Uterus (tissue), 4 donors: ENCODE data around the gene LMAN2. TPM values are rescaled to one million over a fixed set of nuclear protein-coding genes. Genes with fewer than 3 reads are reported as not detected.

Source experiments
- DNase-seq, 2 donors: peaks; one replicate each; pipeline ENCODE4 v3.0.0-alpha.2; 2019 to 2020
- H3K27ac ChIP-seq, 2 donors: fragments of 200-600 bp; sonication (generic); 1 replicate in 1 of 2; 2 replicates in 1 of 2; pipeline ENCODE4 v1.5.1; 2016 to 2018
- H3K27me3 ChIP-seq, 2 donors: fragments of 200-600 bp; sonication (generic); one replicate each; pipeline ENCODE4 v1.5.1; 2018 to 2019; ENCODE audit warnings: control low read depth in 1 of 2
- H3K36me3 ChIP-seq, 2 donors: fragments of 200-600 bp; sonication (generic); one replicate each; pipeline ENCODE4 v1.5.1; 2019; ENCODE audit warnings: control low read depth in 1 of 2
- H3K4me1 ChIP-seq, 2 donors: fragments of 200-600 bp; sonication (generic); one replicate each; pipeline ENCODE4 v1.5.1; 2018 to 2019; ENCODE audit warnings: control low read depth in 1 of 2
- H3K4me3 ChIP-seq, 2 donors: fragments of 200-600 bp; sonication (generic); 1 replicate in 1 of 2; 2 replicates in 1 of 2; pipeline ENCODE4 v1.5.1; 2018 to 2019; ENCODE audit warnings: mild to moderate bottlenecking in 1 of 2
- H3K9me3 ChIP-seq, 2 donors: fragments of 200-600 bp; sonication (generic); one replicate each; pipeline ENCODE4 v1.5.1; 2019; ENCODE audit warnings: control low read depth in 1 of 2
- POLR2A ChIP-seq, 2 donors: fragments of 450-650 bp; IDR thresholded peaks; one replicate each; pipeline ENCODE4 v1.6.1; 2016; ENCODE audit warnings: antibody characterized with exemption in 2 of 2, mild to moderate bottlenecking in 1 of 2, moderate library complexity in 1 of 2
- intact Hi-C: fragments of 100-400 bp; cut with DNase I; formaldehyde crosslinking; loops from one replicate; pipeline ENCODE4 v1.15.1; 2023; ENCODE audit warnings: low total_unique reads
- total RNA-seq, 4 donors: library from RNA; depleted of rRNA in 3 of 4; stranded (reverse); fragments of >200 nt in 3 of 4; gene quantifications; one replicate each; pipeline versions ENCODE4 v1.1.0 to v1.2.4, GENCODE V29; 2014 to 2023
- TF ChIP-seq, protein P1 (sequence below), 4 experiments: fragments of 200-600 bp in 2 of 4; fragments of 450-650 bp in 2 of 4; sonication (generic) in 2 of 4; IDR thresholded peaks; one replicate each; pipeline ENCODE4 v1.5.1; 2016 to 2019; ENCODE audit warnings: antibody characterized with exemption in 4 of 4, mild to moderate bottlenecking in 2 of 4, moderate library complexity in 1 of 4
- donor health status: DM: yes; HTN: yes; CAD: no.

Gene LMAN2
- total RNA-seq, 4 donors from 2014 or later, result 83.2 to 210 (median 170) TPM

GRCh38 chr5:177310332-177310731 is 41.1 kb downstream of the LMAN2 start:
- DNase-seq, result no peak
- Histone ChIP-seq H3K4me3 (no peak overlapping the region), H3K27ac (no peak overlapping the region), H3K27me3 (no peaks in the 10 kb centered on the region), H3K36me3 (no peaks in the 10 kb centered on the region), H3K4me1 (peaks cover 0 to 6% of the 10 kb centered on the region in 2 donors), H3K9me3 (no peaks in the 10 kb centered on the region)
- intact Hi-C loops, result no loop called here
- no peak for TF ChIP-seq POLR2A (IDR thresholded peaks at IDR 0.05)
- TF ChIP-seq, protein P1, sequence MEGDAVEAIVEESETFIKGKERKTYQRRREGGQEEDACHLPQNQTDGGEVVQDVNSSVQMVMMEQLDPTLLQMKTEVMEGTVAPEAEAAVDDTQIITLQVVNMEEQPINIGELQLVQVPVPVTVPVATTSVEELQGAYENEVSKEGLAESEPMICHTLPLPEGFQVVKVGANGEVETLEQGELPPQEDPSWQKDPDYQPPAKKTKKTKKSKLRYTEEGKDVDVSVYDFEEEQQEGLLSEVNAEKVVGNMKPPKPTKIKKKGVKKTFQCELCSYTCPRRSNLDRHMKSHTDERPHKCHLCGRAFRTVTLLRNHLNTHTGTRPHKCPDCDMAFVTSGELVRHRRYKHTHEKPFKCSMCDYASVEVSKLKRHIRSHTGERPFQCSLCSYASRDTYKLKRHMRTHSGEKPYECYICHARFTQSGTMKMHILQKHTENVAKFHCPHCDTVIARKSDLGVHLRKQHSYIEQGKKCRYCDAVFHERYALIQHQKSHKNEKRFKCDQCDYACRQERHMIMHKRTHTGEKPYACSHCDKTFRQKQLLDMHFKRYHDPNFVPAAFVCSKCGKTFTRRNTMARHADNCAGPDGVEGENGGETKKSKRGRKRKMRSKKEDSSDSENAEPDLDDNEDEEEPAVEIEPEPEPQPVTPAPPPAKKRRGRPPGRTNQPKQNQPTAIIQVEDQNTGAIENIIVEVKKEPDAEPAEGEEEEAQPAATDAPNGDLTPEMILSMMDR (IDR thresholded peaks at IDR 0.05), result no peak

DNA sequence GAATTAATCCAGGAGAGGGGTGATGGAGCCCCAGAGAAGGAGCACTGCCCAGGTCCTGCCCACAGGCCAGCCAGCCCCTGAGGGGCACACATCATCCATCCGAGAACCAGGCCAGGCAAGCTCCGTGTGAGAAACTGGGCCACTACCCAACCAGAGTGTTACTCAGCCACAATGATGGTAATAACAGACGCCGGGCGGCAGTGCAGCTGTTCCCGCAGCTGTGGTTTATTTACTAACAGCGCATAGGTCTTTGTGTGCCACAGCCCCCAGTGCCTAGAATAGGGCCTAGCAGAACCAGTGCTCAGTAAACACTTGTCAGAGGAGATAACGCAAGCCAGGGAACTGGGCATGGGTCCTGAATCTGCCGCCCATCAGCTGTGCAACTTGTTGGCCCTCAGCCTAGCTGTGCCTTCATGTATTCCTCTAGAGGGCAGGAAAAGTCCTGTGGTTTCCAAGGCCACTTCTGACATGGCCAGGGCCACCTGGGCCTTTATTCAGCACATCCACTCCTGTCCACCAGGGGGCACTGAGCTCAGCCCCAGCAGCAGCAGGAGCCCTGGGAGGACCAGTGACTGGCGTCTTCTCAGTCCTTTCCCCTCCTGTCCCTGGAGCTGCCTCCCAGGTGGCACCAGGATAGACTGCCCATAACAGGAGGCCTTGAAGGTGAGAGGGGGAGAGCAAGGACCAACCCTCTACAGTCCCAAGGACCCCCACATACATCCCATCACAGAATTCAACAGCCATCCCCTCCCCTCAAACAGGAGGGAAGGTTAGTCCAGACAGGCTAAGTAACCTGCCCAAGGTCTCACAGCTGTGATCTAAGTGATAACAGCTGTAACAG is 41.9 kb downstream of the LMAN2 start:
- Histone ChIP-seq H3K4me1 (peaks cover 0 to 6% of the 10 kb centered on the region in 2 donors), H3K27ac (no peak overlapping the region), H3K36me3 (no peaks in the 10 kb centered on the region), H3K27me3 (no peaks in the 10 kb centered on the region), H3K9me3 (no peaks in the 10 kb centered on the region), H3K4me3 (no peak overlapping the region)
- DNase-seq, result peak in 1 of 2 donors; percentile 59
- intact Hi-C loops, result loop anchor here (10.0 kb wide), 1 partner anchor 195 kb away; no protein-coding TSS in a partner anchor
- no peak for TF ChIP-seq POLR2A (IDR thresholded peaks at IDR 0.05)
- TF ChIP-seq, protein P1 (IDR thresholded peaks at IDR 0.05), result peak; percentile 43 to 76 (median 62)

- Histone ChIP-seq H3K4me3 (no peak overlapping the region), H3K27ac (no peak overlapping the region), H3K4me1 (peaks cover 0 to 6% of the 10 kb centered on the region in 2 donors), H3K36me3 (no peaks in the 10 kb centered on the region), H3K9me3 (no peaks in the 10 kb centered on the region), H3K27me3 (no peaks in the 10 kb centered on the region)
- intact Hi-C loops, result loop anchor here (10.0 kb wide), 1 partner anchor 194 kb away; no protein-coding TSS in a partner anchor
- no peak for DNase-seq
- no peak for TF ChIP-seq POLR2A (IDR thresholded peaks at IDR 0.05)
- TF ChIP-seq, protein P1 (IDR thresholded peaks at IDR 0.05), result no peak
Observed at GRCh38 chr5:177308740-177309139, 42.7 kb downstream of the LMAN2 start.

DNA sequence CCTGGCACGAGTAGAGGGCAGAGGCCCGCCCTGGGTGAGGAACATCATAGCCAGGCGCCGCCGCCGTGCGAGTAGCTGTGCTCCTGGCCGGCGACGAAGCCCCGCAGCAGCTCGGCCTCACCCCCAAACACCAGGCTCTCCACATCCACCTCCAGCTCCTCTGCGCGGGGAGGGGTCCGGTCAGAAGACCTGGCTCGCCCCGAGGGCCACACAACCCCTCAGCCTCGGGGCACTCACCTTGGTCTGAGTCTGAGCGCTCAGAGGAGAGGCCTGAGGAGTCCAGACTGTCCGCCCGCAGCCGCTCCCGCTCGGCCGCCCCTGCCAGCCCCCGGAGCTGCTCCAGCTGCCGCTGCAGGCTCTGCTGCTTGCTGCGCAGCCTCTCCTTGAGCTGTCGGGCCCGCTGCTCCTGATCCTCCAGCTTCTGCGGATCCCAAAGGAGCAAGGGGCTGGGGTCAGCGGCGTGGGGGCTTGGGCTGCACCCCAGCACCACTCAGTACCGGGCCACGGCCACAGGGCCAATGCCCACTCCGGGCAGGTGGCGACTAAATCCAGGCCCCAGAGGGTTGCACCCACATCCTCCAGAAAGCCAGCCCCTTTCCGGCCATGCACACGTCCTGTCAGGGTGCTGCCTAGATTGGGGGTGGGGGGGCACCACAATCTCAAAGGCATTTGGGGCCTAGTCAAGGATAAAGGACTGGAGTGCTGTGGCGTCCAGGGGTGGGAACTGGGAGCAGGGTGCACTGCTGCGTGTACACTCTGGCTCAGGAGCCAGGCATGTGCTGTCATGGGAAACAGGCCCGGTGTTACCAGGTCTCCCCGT is 43.7 kb downstream of the LMAN2 start:
- peaks cover 0 to 6% of the 10 kb centered on the region in 2 donors for H3K4me1 ChIP-seq
- no peak for TF ChIP-seq POLR2A (IDR thresholded peaks at IDR 0.05)
- TF ChIP-seq, protein P1 (IDR thresholded peaks at IDR 0.05), result no peak
- H3K36me3 ChIP-seq, result no peaks in the 10 kb centered on the region
- H3K27ac ChIP-seq, result no peak overlapping the region
- H3K4me3 ChIP-seq, result no peak overlapping the region
- intact Hi-C loops, result loop anchor here (10.0 kb wide), 1 partner anchor 193 kb away; no protein-coding TSS in a partner anchor
- no peak for DNase-seq
- no peaks in the 10 kb centered on the region for H3K27me3 ChIP-seq
- no peaks in the 10 kb centered on the region for H3K9me3 ChIP-seq
